ENCODE data around the gene KRT75. TPM values are rescaled to one million over a fixed set of nuclear protein-coding genes. Genes with fewer than 3 reads are reported as not detected.
"Not testable (repeated sequence)": the region's sequence is repeated elsewhere in the genome, so short reads cannot be mapped to it uniquely, and the experiment has no call there.

KRT75 gene
- not detected for polyA plus RNA-seq (ENCODE audit: insufficient read length in 3 of 3)

DNA sequence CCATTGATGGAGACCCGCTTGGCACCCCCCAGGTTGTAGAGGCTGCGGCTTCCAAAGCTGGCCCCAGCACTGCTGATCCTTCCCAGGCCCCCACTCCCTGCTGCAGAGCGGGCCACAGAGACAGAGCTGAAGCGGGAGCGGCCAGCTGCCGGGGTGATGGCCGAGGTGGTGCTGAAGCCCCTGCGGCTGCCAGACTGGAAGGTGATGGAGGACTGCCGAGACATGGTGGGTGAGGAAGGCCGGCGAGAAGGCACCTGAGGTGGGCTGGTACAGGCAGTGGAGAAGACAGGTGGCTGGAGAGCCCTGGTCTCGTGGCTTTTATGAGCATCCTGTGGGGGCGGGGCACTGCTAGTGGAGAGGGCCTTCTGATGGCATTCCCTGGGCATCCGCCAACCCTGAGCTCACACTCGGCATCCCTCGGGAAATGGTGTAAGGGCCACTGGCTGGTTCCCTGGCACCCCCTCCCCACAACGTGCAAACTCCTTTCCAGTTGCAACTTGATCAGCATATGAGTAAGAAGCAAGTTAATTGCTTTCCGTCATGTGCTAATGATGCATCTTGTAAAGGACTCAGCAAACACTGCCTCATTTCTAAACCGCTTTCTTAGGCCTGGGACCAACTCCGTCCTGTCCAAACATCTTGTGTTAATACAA lies at the start of gene KRT75:
TSS of gene KRT75 (minus strand) at position 291 of the 653 bp plus-strand sequence. CDS start at position 224, 67 bp downstream.
- no peak for DNase-seq (ENCODE audit: low read depth in 3 of 3, low spot score in 2 of 3)

DNA sequence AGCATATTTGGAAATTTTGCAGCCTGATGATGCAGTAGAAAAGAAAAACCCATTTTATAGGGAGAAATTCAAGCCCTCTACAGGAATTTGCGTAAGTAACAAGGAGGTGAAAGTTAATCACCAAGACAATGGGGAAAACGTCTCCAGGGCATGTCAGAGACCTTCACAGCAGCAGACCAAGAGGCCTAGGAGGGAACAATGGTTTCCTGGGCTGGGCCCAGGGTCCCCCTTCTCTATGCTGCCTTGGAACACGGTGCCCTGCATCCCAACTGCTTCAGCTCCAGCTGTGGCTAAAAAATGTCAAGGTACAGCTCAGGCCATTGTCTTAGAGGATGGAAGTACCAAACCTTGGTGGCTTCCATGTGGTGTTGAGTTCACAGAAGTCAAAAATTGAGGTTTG lies 45.9 kb upstream of the KRT75 start:
- DNase-seq (ENCODE audit: low read depth in 3 of 3, low spot score in 2 of 3), result no peak

DNA sequence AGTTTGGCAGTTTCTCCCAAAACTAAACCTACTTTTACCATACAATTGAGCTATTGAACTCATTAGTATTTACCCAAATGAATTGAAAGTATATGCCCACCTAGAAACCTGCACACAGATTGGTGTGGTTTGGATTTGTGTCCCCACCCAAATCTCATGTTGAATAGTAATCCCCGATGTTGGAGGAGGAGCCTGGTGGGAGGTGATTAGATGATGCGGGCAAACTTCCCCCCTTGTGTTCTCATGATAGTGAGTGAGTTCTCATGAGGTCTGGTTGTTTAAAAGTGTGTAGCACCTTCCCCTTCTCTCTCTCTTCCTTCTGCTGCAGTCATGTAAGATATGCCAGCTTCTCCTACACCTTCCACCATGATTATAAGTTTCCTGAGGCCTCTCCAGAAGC lies 43.5 kb upstream of the KRT75 start:
- no peak for DNase-seq (ENCODE audit: low read depth in 3 of 3, low spot score in 2 of 3)

DNA sequence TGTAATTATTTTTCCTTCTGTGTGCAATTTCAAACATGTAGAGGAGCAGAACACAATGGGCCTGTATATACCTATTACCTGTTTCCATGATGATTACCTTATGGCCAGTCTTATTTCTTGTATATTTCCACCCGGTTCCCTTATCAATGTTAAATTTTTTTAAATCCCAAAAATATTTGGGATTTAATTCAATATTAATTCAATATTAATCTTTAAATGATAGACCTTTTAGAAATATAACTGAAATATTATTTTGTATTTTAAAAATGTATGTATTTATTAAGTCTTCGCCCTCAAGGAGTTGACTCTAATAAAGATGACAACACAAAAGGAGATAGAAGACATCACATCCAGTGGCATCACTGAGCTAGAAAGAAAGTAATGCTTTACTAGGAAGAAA lies 40.0 kb upstream of the KRT75 start:
- no peak for DNase-seq (ENCODE audit: low read depth in 3 of 3, low spot score in 2 of 3)

DNA sequence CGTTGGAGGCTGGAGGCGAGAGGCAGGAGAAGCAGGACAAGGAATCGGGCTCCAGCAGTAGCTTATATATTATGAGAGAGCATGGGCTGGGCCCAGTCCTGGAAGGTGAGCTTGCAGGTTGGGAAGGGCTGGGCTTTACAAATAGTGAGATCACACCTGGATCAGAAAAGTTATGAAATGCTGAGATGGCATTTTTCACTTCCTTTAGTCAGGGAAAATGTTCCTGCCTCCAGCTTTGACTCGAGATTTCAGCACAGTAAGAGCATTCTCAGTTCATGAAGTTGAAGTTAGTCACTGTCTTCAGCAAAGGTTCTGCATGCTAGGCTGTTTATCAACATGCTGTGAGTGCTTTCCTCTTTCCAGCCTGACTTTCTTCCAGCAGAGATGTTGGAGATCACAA lies 39.6 kb upstream of the KRT75 start, which contains the start of gene KRT6C:
TSS of gene KRT6C (minus strand) at position 38 of the 400 bp plus-strand sequence. CDS start 68 bp downstream, outside the sequence.
- DNase-seq (ENCODE audit: low read depth in 3 of 3, low spot score in 2 of 3), result no peak

DNA sequence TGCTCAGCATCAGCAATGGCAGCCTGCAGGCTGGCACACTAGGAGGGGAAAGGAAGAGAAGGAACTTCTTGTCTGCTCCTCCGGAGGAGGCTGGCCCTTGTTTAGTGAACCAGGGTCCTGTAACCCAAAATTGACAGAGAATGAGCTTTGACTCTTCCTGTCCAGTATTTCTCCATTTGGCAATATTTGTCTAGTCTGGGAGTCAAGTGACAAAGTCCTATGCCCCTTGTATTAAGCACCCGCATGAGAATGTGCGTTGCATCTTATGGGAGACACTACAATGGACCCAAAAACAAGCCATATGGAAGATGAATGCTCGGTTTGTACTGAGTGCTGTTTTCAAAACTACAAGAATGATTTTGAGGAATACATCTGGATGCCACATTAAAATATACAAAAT lies 35.7 kb upstream of the KRT75 start:
- DNase-seq (ENCODE audit: low read depth in 3 of 3, low spot score in 2 of 3), result no peak

DNA sequence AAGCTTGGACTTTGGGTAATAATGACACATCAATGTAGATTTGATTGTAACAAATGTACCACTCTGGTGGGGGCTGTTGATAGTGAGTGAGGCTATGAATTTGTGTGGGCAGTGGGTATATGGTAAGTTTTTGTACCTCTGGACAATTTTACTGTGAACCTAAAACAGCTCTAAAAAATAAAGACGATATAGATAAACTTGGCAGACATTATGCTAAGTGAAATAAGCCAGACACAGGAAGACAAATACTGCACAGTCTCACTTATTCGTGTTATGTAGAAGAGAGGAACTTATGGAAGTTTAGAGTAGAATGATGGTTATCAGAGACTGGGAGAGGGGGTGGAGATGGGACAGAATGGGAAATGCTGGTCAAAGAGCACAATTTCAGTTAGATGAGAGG lies 30.7 kb upstream of the KRT75 start:
- no peak for DNase-seq (ENCODE audit: low read depth in 3 of 3, low spot score in 2 of 3)

DNA sequence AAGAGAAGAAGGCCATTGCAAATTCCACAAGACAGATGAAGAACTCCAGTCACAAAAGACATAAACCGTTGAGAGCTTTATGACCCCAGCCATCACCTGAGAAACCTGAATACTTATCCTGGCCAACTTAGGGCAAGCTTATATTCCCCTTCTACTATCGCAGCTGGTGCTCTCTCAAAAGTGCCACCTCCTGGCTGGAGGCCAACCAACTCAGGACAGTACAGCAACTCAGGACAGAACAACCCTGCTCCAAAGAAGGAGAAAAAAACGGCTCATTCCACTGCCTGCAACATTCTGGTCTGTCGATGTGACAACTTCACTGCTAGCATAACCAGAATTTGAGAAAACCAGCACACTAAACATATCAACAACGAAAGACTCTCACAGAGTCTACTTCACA lies 27.5 kb upstream of the KRT75 start:
- DNase-seq (ENCODE audit: low read depth in 3 of 3, low spot score in 2 of 3), result no peak

DNA sequence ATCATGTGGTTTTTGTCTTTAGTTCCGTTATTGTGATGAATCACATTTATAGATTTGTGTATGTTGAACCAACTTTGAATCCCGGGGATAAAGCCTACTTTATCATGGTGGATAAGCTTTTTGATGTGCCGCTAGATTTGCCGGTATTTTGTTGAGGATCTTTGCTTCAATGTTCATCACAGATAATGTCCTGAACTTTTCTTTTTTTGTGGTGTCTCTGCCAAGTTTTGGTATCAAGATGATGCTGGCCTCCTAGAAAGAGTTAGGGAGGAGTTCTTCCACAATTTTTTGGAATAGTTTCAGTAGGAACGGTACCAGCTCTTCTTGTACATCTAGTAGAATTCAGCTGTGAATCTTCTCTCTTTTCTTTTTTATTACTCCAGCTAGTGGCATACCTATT lies 24.7 kb upstream of the KRT75 start:
- no peak for DNase-seq (ENCODE audit: low read depth in 3 of 3, low spot score in 2 of 3)

DNA sequence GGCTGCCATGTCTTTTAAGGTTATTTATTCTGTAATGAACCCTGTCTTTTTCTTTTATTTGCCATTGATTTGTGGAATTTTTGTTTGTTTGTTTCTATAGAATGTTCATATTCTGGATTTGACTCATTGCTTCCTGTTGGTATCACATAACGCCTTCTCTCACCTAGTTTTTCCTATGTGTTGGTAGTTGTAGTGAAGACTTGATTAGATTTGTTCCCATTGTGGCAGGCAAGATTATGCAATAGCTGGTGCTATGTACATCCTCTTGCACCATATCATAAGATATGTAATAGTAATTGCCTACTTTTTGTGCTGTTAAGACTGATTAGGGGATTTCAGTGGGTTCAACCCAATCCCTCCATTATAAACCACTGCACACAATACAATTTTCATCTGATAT lies 21.6 kb upstream of the KRT75 start:
- no peak for DNase-seq (ENCODE audit: low read depth in 3 of 3, low spot score in 2 of 3)

DNA sequence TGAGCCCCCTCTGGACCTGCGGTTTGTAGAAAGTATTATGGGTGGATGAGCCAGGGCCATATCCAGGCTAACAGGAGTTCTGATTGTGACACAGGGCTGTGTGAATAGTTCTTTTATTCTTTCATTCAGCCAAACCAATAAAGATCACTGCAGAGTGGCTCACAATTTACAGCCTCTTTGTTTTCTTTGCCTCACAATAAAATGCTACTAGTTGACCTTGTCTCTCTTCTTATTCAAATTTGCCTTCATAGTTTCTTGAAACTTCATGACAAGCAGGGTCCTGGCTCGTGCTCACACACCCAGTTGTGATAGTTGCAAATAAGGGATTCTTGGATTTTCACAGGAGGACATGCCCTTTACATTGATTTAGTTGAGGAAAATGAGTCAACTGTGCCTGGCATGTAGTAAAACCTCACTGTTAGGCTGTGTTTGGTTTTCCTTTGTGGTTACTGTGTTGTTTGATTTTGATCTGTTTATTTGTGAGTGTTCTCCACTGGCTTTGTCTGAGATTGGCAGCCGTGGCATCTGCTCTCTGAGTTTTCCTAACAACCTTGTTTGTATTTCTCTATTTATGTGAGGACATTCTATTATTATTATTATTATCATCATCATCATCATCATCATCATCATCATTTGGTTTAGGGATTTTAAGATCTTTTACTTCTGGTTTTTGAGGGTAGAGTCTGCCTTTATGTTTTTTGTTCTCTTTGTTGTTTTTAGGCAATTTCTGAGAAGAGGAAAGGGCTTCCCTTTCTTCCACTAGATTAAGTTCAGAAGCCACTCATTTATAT lies 20.4 kb upstream of the KRT75 start:
- no peak for DNase-seq (ENCODE audit: low read depth in 3 of 3, low spot score in 2 of 3)

DNA sequence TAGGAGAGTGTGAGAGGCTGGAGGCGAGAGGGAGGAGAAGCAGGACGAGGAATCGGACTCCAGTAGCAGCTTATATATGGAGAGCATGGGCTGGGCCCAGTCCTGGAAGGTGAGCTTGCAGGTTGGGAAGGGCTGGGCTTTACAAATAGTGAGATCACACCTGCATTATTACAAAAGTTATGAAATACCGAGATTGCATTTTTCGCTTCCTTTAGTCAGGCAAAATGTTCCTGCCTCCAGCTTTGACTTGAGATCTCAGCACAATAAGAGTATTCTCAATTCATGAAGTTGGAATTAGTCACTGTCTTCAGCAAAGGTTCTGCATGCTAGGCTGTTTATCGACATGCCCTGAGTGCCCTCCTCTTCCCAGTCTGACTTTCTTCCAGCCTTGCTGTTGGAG lies 17.9 kb upstream of the KRT75 start, which contains the start of gene KRT6B:
TSS of gene KRT6B (minus strand) at position 46 of the 400 bp plus-strand sequence. CDS start 68 bp downstream, outside the sequence.
- DNase-seq (ENCODE audit: low read depth in 3 of 3, low spot score in 2 of 3), result no peak

DNA sequence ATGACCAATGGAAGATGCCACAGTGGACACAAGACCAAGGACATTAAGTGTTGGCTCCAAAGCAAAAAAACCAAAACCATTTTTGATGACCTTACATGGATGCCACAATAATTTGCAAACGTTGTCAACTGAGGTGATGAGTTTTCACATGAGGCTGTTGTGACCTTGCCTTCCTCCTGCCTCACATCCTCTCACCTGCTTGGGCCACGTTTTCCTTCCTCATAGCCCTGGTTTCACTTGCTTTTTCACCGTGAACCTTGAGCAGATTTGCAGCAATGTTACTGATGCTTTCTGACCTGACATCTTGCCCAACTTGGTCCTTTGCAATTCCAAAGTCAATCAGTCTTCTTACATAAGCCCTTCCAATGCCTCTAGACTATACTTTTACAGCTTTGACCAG lies 14.1 kb upstream of the KRT75 start:
- DNase-seq (ENCODE audit: low read depth in 3 of 3, low spot score in 2 of 3), result no peak

DNA sequence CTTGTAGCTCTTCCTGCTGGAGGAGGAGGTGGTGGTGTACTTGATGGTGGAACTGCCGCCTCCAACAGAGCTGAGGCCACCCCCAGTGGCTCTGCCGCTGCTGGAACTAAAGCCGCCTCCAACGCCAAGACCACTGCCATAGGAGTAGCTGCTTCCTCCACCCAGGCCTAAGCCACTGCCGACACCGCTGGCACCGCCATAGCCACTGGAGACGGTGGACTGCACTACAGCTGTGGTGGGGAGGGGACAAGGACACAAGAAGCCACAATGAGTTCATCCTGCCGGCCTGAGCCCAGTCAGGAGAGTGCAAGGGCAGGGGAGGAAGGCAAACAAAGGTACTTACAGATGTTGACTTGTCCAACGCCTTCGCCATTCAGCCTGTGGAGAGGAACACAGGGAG lies 13.0 kb upstream of the KRT75 start:
- not testable (repeated sequence) for DNase-seq (ENCODE audit: low read depth in 3 of 3, low spot score in 2 of 3)

DNA sequence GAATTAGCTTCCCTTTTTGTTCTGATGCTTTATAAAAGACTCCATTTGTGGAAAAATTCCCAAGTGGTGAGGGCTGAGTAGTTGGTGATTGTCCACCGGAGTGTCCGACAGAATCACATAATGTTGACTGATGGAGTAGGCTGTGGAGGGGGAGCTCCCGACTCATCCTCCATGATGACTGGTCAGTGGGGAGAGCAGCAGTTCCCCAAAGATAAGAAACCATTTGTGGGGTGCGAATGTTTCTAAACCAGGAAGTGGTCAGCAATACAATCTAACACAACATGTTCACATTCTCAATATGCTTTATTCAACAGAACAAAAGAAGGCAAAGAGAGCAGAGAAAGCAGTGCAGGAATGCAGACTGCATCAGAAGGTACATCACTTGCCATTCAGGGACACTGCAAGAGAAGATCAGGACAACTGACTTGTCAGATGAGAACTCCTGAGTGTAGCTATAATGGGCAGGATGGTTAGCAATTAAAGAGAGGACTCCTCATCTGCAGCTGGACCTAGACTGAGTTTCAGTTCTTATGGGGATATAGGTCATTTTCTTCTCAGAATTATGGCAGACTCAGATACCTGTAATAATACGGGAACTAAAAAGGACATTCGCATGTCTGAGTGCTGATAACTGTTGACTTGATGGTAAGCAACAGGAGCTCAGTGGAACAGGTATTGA lies 12.3 kb upstream of the KRT75 start:
- no peak for DNase-seq (ENCODE audit: low read depth in 3 of 3, low spot score in 2 of 3)

DNA sequence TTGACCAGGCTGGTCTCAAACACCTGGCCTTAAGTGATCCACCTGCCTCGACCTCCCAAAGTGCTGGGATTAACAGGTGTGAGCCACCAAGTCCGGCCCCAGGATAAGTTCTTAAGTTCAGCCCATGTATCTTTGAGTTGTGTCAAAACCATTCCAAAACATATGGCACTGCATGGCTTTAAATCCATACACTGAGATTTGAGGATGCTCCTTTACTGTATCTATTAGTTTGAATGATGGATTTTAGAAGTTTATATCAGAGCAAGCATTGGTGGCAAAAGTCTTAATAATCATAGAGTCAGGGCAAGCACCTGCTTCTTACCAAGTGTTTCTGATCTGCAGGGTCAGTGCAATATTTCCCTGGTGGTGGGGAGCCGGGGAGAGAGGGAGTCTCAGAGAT lies 11.7 kb upstream of the KRT75 start:
- DNase-seq (ENCODE audit: low read depth in 3 of 3, low spot score in 2 of 3), result no peak

DNA sequence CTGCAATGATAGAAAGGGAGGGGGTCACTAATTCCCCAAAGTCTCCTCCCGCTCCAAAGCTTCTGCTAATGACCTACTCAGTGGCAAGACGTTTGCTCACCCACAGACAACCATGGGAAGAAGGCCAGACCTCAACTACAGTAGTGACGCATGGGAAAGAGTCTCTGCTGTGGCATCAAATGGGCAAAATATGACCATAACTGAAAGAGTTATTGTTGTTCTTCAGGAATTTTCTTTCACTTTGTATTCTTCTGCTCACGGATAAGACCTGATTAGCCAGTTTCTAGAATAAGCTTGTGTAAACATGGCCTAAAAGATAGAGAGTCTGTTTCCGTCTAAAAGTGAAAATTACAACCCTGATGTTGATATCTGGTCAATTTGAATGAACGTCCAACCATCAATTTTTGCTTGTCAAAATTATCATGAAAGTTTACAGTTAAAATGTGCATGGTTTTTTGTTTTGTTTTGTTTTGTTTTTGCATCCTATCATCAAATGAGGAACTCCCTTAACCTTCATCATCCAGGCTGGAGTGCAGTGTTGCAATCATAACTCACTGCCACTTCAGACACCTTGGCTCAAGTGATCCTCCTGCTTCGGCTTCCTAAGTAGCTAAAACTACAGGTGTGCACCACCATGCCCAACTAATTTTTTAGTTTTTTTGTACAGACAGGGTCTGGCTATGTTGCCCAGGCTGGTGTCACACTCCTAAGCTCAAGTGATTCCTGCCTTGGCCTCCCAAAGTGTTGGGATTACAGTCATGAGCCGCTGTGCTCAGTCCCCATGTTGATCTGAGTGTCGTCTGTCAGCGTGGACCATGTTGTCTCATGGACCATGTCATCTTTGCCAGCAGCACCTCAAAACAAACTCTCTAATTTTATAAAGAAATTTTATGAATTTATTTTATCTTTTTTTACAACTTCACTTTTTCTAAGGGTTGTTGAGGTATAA lies 10.8 kb upstream of the KRT75 start:
- no peak for DNase-seq (ENCODE audit: low read depth in 3 of 3, low spot score in 2 of 3)

DNA sequence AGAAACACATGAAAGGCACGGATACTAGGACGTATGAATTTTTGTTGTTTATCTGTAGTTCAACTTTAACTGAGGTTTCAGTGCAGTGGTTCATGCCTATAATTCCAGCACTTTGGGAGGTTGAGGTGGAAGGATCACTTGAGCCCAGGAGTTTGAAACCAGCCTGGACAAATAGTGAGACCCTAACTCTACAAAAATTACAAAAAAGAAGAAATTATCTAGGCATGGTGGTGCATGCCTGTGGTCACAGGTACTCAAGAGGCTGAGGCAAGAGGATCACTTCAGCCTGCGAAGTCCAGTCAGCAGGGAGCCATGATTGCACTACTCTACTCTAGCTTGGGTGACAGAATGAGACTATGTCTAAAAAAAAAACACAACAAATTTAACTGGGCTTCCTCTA lies 9.8 kb upstream of the KRT75 start:
- DNase-seq (ENCODE audit: low read depth in 3 of 3, low spot score in 2 of 3), result no peak

DNA sequence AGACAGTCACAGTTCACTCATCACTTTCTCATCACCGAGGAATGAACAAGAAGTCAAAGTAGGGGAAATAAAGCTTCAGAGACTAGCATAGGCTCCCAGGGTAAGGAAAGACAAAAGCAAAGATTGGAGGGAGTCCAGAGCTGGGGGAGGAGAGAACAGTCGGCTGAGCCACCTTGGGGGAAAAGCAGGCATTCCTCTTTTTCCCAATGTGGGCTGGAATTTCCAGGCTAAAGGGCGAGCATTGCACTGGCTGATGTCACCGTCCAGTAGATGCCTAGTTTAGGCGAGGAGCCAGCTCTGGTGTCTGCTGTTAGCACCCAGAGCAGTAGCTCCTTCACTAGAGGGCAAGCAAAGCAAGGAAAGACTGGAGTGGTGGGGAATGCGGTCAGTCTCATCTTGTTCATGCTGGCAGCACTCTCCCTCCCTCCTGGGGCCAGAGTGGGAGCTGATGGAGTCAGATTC lies 8.5 kb upstream of the KRT75 start:
- no peak for DNase-seq (ENCODE audit: low read depth in 3 of 3, low spot score in 2 of 3)

DNA sequence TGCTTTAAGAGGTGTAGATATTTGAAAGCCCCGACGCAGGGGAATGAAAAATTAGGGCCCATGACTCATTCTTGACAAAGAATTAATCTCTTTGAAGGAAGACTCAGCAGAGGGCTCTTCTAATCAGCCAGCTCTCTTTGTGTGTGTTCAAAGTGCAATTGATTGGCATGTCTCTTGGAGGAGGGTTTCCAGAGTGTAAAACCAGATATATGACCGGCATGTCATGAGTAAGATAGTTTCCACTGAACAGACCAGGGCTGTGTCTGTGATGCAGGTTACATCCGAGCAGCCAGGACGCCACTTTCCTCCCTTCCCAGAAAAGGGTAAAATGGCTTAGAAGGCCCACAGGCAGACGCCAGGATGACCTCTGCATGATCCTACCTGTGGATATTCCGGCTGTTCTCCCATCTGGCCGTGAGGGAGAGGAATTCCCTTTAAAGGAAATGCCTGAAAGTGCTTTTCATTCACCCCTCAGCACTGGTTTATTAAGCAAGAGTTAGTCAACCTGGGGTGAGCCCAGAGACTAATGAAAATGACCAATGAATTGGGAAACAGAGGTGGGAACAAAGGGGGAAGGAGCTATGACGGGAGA lies 7.2 kb upstream of the KRT75 start:
- DNase-seq (ENCODE audit: low read depth in 3 of 3, low spot score in 2 of 3), result no peak
